HG03045 (cell line): ENCODE data around the gene TMOD1.
"Not testable (repeated sequence)": the region's sequence is repeated elsewhere in the genome, so short reads cannot be mapped to it uniquely, and the experiment has no call there.

Source experiments
- ATAC-seq: cut with Tn5 transposase; IDR thresholded peaks from one replicate; pipeline ENCODE4 v1.9.1; 2021; ENCODE audit warnings: mild to moderate bottlenecking, moderate library complexity; ENCODE audit not compliant: unreplicated experiment

TMOD1 gene

DNA sequence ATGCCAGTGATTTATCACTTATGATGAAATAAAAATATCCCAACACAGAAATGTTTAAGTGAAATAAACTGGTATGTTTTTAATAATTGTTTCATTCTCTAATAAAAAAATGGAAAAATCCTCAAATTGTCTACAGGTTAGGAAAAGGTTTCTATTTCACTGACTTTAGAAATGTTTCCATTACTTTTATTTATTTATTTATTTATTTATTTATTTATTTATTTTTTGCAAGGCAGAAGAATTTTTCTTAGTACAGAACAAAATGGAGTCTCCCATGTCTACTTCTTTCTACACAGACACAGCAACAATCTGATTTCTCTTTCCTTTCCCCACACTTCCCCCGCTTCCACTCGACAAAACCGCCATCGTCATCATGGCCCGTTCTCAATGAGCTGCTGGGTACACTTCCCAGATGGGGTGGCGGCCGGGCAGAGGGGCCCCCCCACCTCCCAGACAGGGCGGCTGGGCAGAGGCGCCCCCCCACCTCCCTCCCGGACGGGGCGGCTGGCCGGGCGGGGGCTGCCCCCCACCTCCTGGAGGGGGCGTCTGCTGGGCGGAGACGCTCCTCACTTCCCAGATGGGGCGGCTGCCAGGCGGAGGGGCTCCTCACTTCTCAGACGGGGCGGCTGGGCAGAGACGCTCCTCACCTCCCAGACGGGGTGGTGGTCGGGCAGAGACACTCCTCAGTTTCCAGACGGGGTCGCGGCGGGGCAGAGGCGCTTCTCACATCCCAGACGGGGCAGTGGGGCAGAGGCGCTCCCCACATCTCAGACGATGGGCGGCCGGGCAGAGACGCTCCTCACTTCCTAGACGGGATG is 3.7 kb upstream of the TMOD1 start:
- not testable (repeated sequence) for ATAC-seq

DNA sequence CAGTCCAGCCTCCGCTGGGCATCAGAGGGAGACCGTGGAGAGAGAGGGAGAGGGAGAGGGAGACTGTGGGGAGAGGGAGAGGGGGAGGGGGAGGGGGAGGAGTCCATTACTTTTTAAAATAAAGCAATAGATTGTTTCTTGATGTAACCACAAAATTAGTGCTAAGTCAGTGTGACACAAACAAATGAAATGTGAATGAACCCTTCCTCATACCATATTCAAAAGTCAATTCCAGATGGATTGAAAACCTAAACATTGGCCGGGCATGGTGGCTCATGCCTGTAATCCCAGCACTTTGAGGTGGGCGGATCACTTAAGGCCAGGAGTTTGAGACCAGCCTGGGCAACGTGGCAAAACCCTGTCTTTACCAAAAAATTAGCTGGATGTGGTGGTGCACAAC is 2.6 kb upstream of the TMOD1 start:
- not testable (repeated sequence) for ATAC-seq

DNA sequence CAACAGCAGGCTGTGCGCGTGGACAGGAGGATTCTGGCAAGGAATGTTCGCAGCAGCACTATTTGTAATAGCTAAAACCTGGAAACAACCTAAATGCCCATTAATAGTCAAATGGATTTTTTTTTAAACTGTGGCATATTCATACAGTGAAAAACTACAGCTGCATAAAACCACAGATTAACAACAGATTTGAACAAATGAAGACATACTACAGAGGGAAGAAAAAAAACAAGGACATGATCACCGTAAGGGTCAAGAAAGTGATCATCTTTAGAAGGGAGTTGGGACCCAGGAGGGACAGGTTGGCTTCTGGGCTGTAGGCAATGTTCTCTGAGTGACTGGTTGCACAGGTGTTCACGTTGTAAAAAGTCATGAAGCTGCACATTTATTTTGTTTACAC is 1.2 kb upstream of the TMOD1 start:
- no peak for ATAC-seq

DNA sequence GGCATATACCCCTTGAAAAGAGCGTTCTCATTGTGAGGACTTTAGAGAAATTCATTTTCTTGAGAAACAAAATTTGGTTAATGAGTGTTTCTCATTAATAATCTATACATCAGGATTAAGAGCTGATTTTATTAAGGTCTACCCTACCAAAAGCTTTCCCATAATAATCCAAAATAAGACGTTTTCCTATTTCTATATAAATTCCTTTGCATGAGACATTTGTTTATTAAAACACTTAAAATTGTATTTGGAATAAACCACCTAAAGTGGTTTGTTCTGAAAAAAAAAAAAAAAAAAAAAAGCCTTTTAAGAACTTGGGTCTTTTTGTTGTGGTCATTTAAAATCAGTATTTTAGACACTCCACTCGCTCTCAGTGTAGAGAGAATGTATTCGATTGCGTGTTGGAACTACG is 695 bp upstream of the TMOD1 start:
- no peak for ATAC-seq

DNA sequence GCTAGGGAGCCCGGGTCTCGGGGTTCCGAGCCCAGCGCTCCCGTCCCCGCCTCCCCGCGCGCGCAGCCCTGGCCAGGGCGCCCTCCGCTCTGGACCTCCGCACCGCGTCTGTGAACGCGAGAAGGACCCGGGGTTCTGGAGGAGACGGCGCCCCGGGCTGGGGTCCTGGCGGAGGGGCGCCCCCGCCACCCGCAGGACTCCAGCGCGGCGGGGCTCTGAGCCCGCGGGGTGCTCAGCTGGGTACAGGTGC is 431 bp downstream of the TMOD1 start:
- ATAC-seq = peak; percentile 27

DNA sequence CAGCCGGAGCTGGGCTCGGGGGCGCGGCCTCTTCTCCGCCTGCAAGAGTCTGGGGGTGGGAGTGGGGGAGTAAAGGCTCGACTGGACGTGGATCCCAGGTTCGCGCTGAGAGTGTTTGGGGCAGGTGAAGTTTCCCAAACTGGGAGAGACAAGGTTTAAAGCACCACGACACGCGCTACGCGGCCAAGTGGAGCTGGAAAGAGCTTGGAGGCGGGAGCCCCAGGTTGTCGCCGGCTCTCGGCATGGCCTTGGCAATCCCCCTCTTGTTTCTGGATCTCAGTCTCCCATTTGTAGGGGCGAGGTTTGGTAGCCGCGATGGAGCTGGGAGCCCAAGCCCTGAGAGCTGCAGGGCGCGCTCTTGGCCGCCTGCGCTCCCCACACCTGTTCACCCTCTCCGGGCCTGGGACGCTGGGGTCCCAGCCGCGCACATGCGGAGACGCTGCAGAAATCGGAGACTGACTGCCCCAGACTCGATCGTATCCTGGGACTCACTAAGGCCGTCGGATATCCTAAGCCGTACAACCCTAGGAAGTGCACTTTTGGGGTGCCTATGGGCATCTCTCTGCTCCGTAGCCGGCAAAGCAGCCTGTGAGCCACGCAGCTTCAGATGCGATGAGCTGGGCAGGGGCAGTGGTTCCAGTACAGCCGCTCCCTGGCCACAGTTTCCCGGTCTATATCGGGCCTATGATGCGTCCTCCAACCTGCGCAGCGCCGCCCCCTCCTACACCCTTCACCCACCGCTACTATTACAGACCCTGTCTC is 937 bp downstream of the TMOD1 start:
- ATAC-seq = peak; percentile 18

DNA sequence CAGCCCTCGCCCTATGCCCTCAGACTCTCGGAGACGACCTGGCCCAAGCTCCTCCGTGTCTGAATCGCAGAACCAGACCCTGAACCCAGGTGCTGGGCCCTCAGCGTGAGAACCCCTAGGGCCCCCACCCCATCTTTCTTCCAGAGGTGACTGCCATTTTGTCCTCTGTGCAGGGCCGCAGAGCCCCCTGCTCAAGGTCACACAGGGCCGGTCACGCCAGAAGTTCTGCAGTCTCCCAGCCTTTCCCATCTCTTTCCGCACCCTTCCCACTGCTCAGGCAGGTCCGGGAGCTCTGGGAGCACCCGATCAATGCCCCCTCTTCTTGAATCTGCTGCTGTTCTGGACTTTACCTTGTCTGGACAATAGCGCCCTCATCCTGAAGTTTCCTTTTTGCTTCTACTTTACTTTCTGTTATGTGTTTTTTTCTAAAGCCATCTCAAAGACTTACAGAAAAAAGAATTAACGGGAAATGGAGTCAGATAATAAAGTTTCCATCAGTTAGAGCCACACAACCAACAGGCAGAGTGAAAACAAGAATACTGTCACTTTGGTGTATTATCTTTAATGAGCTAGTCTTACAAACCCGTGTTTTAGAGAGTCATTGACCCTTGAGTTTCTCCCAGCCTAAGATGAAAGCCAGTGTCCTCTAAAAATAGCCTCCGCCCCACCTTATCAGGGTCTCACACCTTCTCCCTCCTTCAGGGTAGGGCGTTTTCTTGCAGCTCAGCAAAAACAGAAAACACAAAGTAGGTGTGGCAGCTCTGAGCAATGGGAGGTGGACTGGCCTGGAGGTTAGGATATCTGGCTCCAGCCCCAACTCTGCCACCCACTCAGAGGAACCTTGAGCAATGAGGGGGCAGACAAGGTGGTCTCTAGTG is 1.8 kb downstream of the TMOD1 start:
- ATAC-seq = no peak

DNA sequence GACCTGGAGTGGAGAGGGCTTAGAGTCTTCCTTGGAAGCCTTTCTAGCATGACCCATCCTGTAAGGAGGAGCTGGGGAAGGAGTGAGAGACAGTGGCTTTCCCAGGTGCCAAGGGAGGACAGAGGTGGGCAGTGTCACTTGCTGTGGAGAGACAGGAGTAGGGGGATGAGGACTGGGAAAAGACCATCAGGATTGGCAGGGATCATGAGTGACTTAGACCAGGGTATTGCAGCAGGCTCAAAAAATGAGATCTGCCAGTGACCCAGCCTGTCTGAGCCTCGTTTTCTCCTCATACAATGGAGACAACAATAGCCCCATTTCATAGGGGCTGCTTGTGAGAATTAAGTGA is 2.4 kb downstream of the TMOD1 start:
- ATAC-seq = no peak

DNA sequence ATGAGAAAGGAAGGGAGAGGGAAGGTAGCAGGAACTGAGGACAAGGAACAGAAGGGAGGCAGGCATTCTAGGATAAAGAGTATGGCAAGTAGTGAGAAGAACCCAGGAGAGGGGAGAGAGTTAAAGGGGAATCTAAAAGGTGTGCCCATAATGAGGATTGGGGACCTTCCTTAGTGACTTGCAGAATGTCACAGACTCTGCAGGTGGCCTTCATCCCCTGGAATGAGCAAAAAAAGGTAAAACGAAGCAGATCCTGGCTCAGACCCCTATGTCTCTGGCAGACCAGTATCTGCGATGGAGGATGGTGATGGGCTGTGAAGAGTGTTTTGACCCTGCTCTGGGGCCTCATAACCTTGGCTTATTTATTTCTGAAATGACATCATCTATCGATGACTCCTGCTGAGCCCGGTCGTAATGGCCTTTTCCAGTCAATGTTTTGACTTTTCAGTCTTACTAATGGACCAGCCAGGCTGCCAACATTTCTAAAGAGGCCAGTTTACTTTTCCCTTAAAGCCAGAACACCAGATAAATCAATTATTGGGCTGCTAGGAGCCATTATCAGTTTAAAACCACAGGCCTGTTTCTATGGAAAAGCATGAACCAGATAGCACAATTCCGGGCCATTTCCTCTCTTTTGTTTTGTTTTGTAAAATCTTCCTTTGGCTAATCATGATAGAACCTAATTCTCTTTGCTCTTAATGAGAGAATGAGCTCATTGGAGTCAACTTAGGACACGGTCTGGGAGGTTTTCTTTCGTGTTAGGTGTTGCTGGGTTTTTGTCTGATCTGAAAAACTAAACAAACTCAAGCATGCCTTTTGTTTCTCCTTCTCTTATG is 3.1 kb downstream of the TMOD1 start:
- ATAC-seq = no peak

DNA sequence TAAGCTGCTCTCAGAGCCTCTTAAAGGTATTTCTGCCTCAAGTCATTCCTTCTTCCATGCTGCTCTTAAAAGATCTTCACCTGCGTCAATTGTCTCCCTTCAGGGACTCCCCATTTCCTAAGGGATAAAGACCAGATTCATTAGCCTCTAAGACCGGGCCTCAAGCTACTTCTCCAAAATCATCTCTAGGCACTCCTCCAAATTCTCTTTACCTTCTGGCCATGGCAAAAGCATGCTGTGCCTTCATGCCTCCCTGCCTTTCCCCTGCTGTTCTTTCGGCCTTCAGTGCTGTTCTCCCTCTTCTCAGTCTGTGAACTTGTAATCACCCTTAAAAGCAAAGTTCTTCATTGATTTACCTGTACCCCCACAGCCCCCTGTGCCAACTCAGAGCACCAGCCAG is 4.4 kb downstream of the TMOD1 start:
- ATAC-seq = no peak

DNA sequence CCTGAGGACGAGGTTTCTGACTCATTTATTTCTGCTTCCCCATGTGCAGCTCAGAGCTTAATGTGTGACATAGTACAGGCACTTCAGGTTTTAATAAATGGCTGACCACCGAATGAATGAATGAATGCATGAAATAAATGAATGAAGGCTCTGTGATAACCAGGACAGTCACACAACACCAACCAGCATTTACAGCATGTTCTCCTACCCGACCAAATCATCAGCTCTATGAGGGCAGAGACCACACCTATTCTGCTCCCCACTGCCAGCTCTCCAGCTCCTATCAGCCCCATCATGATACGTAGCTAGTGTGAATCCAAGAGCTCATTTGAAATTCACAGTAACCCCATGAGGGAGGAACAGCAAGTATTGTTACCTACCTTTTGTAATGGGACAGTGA is 4.8 kb downstream of the TMOD1 start:
- no peak for ATAC-seq

DNA sequence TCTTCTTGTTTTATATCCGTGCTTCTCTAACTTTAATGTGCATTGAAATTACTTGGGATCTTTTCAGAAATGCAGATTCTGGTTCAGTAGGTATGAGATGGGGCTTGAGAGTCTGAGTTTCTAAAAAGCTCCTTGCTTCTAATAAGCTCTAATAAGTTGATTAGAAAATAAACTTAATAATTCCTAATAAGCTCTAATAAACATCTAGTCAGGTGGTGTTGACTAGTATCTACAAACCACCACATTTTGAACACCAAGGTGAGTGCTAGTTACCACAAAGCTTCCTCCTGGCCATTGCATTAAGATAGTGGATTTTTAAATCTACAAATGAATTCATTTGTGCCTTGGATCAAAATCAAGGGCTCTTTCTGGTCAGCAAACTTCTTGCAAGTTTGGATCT is 5.3 kb downstream of the TMOD1 start:
- no peak for ATAC-seq

DNA sequence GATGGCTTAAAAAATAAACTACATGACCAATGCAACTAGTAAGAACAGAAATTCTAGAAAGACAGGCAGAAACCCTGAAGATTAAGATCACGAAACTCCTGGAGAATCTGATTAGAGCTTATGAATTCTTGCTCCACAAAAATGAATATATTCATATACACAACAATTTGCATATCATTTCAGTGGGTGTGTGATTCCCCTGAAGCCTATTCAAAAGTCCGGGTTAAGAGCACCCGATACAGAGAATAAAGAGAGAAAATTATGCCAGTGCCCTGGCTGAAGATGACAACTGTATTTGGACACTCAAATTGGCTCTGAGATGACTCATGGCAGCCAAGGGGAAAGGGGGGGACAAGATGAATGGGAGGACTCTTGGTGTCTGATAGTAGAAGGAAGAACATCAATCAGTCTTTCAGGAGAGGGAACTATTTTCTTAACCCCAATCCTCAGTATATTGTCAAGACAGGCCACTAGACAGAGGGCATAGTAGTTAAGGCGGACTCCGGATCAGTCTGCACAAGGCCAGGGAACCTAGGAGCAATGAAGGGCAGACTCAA is 6.0 kb downstream of the TMOD1 start:
- no peak for ATAC-seq

DNA sequence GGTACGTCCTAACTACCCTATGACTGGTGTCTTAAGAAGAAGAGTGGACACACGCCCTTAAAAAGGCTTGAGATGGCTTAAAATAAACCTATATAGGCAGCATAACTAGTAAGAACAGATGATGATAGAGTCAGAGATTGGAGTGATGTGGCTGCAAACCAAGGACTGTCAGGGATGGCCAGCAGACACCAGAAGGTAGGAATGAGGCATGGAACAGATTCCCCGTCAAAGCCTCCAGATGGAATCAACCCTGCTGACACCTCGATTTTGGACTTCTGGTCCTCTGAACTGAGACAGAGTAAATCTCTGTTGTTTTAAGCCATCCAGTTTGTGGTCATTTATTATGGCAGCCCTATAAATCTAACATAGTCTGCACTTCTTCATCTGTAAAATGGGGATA is 7.4 kb downstream of the TMOD1 start:
- no peak for ATAC-seq

DNA sequence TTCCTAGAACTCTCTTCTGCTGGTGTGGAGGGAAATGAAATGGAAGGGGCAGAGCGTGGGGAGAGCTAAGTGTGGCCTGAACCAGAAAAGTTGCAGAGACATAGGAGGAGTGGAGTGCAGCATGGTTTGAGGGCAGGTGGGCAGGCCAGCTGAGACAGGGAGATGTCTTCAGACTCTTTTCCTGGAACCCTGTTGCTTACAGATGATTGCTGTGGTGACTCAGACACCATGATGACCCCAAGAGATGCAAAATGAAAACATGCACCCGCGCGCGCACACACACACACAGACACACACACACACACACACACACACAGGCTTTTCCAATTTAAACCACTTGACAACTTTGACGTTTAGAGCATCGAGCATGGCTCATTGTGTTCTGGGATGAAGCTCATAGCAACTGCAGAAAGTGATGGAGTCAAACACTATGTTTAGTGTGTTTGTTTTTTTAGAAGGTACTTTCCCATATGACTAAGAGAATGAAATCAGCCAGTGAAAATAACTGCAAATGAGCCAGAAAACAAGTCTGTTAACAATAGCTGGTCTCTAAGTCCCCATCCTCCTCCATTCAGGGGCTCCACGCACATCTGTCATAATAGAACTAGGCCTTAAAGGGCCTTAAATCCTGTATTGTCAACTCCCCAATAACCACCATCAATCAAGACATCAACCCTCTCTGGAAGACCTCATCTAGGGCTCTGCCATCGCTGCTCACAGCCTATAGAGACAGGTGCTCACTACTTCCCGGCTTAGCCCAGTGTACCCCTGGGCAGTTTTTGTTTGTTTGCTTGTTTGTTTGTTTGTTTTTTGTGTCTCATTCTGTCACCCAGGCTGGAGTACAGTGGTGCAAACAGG is 9.6 kb downstream of the TMOD1 start:
- peak; percentile 75 for ATAC-seq

DNA sequence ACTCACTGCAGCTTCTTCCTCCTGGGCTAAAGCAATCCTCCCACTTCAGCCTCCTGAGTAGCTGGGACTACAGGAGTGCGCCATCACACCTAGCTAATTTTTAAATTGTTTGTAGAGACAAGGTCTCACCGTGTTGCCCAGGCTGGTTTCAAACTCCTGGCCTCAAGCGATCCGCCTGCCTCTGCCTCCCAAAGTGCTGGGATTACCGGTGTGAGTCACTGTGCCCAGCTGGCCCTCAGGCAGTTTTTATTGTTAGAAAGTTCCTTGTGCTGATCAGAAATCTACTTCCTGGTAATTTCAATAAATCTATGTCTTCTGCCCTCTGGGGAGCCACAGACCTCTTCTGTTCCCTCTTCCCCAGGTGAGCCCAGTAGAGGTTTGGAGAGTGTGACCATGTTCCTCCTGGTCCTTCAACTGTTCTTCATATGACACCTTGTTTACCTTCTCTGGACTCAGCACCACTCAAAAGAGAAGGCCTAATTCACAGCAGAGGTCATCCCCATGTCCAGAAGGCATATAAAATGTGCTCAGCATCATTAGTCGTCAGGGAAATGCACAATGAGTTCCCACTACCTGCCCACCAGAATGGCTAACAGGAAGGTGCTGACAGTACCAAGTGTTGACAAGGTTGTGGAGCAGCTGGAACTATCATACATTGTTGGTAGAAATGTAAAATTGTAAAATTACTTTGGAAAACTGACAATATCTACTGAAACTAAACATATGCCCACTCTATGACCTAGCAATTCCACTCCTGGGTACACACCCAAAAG is 10.4 kb downstream of the TMOD1 start:
- no peak for ATAC-seq

DNA sequence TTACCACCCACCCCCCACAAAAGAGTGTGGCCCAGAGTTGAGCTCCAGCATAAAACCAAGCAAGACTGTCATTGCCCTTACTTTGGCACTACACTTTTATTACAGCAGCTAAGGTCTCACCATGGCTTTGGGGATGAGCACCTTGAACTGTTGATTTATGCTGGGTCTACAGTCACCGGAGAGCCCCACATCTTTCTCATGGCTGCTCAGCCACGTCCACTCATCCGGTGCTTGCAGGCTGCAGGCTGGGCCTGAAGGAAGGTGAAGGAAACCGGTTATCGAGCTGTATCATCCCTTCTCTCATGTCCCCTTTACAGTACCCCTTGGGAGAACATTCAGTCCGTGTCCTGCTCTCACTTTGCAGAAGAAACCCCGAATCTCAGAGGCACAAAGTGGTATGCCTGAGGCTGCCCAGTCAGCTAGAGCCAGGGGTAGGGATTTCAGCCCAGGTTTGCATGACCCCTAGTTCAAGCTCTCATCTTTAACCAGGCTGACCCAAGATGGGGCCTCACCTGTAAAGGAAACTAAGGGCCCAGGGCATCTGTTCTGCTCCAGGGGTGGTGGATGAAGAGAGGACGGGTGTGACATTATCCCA is 11.6 kb downstream of the TMOD1 start:
- ATAC-seq = no peak

DNA sequence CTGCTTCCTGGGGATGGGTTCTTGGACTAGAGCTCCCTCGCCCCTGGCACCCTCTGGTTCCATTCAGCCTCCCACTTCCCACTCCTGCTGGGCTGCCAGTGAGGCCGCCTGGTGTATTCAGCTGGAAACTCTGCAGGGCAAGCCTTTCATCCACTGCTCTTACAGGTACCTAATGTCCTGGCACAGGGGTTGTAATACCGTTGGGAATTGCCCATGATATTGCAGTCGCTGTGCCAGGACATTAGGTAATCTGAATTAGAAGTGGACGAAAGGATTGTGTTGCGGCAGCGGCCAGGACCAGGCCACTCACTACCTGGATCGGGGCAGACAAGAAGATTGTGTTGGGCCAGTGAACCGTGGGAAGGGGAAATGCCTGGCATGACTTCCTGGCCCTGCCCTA is 13.1 kb downstream of the TMOD1 start:
- ATAC-seq = no peak

DNA sequence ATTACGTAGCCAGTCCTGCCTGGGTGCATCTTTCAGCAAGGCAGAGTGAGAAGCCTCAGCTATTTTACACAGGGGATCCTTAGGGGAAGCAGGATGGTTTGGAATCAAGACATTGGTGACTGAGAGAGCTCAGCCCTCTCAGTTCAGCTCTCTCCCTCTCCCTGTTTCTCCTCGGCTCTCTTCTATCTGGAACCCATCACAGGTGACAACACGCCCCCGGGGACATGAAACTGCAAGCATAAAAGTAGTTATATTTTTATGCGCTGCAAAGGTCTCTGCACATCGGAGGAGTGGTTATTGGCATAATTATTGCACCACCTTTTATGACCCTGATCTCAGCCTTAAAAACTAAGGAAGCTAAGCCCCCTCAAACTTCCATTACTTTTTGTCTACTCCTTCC is 14.2 kb downstream of the TMOD1 start:
- ATAC-seq = no peak
